Right renal cortex interstitium (tissue), 3 donors: ENCODE measurements around the gene IL17REL. TPM values are rescaled to one million over a fixed set of nuclear protein-coding genes. Genes with fewer than 3 reads are reported as not detected.

ENCODE experiments used
- DNase-seq, 3 donors: peaks; one replicate each; pipeline ENCODE4 v3.0.0-alpha.2; 2013; ENCODE audit warnings: low read depth in 3 of 3, low spot score in 2 of 3
- polyA plus RNA-seq, 3 donors: library from polyadenylated mRNA; unstranded; fragments of 120-200 nt; gene quantifications; one replicate each; pipeline ENCODE4 v1.2.1, GENCODE V29; 2013; ENCODE audit not compliant: insufficient read length in 3 of 3

The IL17REL gene
- polyA plus RNA-seq, 3 donors = 0.03 TPM; not detected in 2

DNA sequence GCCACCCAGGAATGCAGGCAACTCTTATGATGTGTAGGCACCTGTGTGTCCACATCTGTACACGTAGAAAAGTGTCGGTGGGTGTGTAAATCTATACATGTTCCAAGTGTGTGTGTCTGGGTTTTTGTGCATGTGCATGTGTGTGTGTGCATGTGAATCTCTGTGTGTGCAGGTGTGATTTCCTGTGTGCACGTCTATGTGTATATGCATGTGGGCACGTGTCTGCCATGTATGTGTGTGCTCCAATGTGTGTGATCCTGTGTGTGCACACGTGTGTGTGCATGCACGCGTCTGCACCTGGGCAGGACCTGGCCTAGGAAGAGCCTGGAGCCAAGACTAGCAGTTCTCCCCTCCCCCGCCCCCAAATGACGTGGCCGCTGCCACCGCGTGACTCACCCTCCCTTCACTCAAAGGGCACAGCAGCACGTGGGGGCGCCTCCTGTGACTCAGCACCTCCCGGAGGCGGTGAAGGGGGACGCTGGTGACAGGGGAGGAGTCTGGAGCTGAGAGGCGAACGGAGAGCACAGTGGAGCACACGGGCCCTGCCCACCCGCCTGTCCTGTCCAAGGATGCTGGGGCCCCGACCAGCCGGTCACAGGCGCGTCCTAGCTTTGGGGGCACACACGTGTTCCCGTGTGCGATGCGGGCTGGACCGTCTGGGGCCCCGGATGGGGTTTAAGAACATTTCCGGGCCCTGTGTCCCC is 41.9 kb downstream of the IL17REL start:
- peak in 2 of 3 donors; percentile 70 to 73 for DNase-seq

DNA sequence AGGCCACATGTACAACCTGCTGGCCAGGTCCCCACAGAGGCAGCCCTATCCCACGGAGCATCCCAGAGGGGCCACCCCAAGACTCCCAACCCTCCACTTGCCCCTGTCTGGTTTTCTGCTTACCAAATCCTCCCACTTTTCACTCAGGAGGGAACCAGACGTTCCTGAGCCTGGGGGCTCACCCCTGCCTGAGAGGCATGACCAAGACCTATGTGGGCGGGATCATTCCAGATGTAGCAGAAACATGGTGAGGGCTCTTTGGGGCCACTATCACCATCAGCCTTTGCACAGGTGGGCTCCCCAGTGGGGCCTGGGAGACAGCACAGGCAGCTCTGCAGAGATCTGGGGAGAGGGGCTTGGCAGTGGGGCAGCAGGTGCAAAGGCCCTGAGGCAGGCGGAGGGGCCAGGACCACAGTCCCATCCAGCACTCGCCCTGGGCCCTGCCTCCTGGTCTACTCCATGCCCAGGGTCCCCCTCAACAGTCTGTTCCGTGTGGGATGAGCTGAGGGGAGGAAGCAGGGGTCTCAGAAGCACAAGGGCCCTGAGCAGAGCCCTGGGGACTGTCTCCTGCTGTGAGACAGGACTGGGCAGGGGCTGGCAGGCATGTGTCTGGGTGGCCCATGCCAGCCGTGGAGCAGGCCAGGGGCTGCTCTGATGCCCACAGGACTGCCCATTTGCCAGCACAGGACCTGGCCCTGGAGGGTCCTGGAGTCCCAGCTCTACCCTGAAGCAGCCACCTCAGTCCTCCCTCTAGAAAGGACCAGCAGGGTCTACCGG is 42.6 kb downstream of the IL17REL start:
- DNase-seq = no peak

DNA sequence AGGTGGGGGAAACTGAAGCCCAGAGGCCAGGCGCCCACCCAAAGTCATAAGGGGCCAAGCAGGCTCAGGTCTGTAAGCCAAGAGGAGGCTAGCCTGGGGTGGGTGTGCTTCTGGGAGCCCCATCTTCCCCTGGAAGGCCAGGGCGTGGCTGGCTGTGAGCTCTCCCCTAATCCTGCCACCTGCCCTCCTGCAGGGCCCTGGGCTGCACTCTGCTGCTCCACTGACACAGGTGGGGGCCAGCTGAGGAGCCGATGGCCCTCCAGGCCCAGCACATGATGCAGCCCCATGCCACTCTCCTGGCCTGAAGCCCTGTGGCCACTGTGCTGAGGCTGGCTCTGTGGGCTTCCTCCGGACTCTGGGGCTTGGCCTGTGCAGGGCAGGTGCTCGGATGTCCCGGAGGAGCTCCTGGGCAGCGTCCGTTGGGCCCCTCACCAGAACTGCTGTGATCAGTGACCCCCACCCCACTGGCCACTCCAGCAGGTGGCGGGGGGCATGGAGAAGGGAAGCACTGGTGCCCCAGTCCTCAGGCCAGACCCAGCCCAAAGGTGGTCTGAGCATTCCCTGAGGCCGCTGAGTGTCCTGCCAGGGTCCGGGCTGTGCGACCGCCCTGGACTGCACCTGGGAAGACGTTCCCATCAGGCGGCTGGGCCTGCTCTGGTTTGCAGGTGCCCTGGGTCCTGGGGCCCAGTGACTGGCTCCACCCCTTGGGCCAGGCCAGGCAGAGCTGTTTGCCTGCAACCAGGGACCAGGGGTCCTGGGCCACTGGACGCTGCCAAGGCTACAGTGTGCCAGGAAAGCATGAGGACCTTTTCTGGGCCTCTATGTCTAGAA is 43.5 kb downstream of the IL17REL start:
- DNase-seq = no peak

DNA sequence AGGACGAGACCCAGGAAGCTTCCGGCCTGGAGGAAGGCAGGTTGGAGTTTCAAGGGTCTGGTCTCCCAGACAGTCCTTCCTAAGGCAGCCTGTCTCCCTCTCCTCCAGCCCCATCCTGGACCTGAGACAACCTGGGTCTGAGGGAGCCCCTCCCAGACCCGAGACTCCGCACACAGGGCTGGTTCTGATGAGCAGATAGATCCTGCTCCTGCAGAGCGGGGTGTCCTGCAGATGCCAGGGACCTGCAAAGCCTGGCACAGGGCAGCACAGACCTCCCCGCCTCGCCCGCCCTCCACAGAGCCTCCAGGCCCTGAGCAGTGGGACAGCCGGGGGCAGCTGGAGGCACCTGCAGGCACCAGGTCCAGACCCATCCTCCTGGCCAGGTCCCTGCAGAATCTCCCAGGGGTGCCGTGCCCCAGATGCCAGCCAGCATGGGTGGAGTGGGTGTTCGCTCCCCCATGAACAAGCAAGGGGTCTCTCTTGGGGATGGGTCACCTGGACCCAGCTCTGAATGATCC is 44.2 kb downstream of the IL17REL start:
- DNase-seq = no peak

DNA sequence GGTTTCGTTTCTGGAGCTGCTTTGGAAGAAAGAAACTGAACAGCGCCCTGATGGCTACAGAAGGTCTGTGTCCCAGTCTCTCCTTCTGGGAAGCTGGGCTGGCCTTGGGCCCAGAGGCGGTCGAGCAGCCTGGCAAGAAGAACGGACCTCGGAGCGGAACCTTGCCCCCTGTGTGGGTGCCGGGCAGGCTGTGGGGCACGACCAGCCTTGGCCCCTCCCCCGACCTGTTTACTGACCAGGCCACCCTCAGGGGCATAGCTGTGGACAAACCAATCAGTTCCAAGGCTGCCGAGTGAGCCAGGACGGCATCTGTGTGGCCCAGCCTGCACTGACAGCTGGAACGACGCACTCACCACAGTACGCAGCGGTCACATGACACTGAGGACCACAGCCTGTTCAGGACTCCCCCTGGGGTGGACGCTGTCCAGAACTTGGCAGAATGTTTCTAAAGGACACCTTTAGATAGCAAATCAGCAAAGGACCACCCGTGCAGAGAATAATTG is 44.8 kb downstream of the IL17REL start:
- DNase-seq = no peak

DNA sequence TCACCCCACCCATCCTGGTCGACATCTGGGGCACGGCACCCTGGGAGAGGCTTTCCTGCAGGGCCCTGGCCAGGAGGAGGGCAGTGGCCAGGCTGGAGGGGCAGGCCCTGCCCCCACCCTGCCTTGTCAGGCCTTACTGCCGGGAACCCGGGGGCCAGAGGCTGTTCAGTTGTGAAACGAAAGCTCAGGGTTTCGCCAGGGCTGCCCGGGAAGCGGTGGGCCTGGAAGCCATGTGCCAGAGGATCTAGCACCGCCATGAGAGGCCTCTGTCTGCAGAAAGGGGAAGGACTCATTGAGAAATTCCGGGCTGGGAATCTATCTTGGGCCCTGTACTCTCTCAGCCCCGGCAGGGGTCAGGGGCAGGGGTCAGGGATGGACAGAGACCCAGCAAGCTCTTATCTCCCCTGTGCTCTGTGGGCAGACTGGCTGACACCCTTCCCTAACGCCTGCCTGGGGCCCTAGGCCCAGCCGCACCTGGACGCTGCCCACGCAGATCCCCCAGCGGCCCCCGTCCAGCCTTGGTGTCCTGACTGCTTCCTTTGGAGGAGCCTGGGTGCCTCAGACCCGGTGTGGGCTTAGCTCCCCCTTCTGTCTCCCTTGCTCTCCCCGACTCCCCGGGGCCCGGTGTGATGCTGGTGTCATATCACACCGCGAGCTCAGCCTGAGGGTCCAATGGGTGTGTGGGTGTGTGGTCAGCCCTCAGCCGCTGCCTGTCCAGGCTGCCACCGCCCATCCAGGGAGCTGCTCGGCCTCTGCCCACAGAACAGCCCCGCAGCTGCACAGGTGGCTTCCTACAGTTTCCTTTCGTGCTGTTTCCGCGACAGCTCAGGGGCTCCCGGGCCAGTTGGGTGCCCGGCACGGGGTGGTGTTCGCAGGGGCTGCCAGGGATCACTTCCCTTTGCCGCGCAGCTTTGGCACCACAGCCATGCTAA is 45.5 kb downstream of the IL17REL start:
- no peak for DNase-seq

DNA sequence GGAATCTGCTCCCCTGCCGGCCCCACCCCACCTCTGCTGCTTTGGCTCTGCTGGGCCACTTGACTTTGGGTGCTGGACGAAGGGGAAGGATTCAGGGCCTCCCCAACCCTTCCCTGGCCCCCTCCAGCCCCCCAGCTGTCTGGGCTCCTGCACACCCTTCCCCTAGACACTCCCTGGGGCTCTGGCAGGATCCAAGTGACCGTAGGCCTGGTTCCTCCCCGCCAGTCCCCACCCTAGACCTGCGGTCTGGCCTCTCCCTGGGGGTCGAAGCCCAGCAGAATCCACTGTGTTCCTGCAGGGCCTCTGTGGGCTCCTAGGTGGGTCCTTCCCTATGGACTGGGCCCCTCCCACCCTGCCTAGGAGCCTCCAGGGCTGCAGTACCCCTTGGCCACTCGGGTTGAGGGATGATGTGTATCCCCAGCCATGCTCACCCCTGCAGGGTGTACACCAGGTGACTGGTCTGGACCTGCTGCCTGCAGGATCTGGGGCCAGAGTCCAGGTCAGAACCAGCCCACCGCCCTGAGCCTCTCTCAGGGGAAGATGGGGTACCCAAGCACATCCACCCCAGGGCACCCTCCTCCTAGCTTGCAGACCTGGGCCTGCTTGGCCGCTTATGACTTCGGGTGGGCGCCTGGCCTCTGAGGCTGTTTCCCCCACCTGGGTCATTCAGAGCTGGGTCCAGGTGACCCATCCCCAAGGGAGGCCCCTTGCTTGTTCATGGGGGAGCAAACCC is 46.4 kb downstream of the IL17REL start:
- DNase-seq = no peak

DNA sequence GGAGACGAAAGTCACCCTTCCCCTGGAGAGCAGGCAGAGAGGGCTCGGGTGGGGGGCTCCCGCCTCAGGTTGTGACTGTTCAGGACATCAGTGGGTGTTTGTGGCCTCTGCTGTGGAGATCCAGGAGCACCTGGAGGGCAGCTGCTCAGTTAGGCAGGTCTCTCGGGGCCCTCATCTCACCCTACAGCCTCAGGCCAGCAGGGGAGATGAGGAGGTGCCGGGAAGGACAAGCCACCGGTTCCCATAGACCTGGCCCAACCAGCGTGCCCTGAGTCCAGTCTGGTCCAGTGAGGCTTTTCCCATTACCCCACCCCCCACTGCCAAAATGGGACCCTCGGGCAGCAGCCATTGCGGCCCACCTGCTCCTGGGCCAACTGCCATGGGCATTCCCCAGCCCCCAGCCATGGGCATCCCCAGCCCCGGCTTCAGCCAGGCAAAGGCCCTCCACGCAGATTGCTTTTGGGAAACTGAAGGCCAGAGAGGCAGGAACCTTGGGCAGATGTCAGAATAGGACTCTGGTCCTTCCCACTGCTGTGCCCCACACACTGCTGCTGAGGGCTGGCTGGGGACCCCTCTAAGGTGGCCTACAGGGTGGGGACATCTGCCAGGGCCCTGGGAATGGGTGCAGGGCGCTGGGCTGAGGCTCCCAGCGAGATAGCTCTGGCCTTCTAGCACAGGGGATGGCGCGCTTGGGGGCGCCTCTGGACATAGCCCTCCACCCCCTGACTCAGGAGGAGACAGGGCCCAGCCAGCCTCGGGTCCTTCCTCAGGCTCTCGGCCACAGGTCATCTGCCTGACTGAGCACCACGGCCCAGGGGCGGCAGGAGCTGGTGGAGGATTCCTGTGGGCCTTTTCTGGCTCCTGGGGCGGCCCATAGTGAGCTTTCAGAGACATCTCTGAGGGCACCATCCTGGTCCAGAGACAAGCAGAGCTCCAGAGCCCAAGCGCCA is 47.2 kb downstream of the IL17REL start:
- no peak for DNase-seq

DNA sequence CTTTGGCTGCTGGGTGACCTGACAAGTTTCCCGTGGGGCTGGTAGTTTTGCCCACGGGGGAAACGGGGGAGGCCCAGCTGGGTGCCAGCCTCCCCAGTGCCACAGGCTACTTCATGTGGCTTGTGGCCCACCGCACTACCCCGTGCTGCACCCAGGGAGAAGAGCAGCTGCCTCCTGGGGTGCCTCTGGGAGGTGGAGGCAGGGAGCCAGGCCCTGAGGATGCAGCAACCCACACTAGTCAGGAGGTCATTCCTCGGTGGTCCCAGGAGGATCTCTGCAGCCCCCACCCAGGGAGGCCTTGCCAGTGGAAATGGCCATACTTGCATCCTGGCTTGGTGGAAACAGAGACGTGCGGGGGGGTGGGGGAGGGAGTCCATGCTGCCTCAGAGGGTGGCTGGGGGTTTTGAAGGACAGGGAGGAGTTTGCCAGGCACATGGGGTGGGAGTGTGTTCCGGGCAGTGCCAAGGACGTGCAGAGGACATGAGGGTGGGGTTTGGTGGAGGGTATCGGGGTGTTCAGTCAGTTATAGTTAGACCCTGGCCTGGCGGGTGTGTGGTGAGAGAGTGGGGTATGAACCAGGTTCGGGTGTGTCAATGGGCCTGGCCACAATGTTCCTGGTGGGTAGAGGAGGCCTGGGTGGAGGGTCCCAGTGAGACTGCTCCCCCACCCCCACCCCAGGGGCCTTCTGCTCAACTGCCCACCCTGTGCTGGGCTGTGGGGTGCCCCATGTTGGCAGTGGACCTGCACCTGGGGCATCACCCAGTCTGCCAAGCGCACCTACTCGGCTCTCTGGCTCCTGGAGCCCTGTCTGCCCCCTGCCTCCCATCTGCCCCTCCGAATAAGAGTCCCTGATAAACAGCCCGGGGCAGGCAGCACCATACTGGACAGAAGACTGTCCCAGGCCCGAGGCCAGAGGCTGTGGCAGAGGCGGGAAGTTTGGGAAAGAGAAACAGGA is 48.2 kb downstream of the IL17REL start:
- no peak for DNase-seq

DNA sequence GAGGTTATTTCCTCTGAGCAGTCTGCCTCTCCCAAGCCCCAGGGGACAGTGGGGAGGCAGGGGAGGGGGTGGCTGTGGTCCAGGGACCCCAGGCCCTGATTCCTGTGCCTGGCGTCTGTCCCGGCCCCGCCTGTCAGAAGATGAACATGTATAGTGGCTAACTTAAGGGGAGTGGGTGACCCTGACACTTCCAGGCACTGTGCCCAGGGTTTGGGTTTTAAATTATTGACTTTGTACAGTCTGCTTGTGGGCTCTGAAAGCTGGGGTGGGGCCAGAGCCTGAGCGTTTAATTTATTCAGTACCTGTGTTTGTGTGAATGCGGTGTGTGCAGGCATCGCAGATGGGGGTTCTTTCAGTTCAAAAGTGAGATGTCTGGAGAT is 48.9 kb downstream of the IL17REL start:
- no peak for DNase-seq

DNA sequence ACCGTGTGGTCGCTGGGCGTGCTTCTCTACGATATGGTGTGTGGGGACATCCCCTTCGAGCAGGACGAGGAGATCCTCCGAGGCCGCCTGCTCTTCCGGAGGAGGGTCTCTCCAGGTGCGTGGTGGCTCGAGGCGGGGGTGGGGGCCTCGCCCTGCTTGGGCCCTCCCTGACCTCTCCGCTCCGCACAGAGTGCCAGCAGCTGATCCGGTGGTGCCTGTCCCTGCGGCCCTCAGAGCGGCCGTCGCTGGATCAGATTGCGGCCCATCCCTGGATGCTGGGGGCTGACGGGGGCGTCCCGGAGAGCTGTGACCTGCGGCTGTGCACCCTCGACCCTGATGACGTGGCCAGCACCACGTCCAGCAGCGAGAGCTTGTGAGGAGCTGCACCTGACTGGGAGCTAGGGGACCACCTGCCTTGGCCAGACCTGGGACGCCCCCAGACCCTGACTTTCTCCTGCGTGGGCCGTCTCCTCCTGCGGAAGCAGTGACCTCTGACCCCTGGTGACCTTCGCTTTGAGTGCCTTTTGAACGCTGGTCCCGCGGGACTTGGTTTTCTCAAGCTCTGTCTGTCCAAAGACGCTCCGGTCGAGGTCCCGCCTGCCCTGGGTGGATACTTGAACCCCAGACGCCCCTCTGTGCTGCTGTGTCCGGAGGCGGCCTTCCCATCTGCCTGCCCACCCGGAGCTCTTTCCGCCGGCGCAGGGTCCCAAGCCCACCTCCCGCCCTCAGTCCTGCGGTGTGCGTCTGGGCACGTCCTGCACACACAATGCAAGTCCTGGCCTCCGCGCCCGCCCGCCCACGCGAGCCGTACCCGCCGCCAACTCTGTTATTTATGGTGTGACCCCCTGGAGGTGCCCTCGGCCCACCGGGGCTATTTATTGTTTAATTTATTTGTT is 49.6 kb downstream of the IL17REL start:
- no peak for DNase-seq

DNA sequence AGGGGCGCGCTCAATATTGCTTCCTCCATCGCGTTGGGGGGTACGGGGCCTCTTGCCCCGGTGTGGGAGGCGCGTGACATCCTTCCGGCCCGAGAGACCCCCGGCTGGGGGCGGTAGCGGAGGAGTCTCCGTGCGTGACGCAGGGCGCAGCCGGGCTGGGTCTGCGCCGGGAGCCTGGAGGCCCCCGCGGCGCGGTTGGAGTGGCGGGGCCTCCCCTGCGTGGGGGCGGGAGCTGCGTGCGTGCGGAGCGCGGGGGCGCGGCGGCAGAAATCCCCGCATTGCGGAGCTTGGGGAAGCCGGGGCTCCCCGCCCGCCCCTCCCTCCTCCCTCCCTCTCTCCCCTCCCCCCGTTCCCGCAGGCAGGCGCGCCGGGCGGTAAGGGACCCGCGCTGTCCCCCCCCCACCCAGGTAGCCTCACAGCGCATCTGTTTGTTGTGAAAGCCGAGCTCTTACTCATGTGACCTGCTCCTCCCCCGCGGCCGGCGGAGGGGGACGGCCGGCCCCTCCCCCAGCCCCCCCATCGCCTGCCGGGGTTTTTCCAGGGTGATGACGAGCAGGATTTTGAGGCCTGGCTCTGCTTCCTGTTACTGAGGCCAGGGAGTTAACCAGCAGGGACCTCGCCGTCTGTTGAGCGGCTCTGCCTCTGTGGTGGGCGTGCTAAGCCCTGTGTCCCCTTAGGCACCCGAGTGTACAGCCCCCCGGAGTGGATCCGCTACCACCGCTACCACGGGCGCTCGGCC is 50.4 kb downstream of the IL17REL start:
- DNase-seq = peak in 2 of 3 donors; percentile 75 to 82

DNA sequence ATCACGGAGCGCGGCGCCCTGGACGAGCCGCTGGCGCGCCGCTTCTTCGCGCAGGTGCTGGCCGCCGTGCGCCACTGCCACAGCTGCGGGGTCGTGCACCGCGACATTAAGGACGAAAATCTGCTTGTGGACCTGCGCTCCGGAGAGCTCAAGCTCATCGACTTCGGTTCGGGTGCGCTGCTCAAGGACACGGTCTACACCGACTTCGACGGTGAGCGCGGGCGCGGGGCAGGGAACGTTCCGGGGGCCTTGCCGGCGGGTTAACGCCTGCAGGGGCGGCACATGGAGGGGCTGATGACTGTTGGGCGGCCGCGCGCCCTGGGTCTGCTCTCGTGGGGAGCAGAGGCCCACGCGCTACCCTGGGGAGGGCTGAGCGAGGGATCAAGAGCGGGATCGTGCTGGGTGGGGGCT is 51.0 kb downstream of the IL17REL start:
- DNase-seq = no peak

DNA sequence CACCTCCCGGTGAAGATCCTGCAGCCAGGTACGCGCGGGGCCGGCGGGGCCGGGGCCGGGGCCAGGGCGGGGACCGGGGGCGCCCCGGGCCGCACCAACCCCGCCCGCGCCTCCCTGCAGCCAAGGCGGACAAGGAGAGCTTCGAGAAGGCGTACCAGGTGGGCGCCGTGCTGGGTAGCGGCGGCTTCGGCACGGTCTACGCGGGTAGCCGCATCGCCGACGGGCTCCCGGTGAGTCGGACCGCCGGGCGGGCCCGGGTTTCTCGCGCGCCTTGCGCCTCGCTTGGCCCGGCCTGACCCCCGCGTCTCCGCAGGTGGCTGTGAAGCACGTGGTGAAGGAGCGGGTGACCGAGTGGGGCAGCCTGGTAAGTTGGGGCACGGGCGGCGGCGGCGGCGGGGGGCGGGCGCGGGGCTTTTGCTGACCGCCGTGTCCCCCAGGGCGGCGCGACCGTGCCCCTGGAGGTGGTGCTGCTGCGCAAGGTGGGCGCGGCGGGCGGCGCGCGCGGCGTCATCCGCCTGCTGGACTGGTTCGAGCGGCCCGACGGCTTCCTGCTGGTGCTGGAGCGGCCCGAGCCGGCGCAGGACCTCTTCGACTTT is 51.5 kb downstream of the IL17REL start:
- no peak for DNase-seq
